HG02610 (cell line): Measurements from ENCODE around the gene SPATA6L.
"Not testable (repeated sequence)": the region's sequence is repeated elsewhere in the genome, so short reads cannot be mapped to it uniquely, and the experiment has no call there.

Experiments
- ATAC-seq: cut with Tn5 transposase; IDR thresholded peaks from one replicate; pipeline ENCODE4 v1.9.1; 2021; ENCODE audit warnings: mild to moderate bottlenecking, moderate library complexity; ENCODE audit not compliant: unreplicated experiment

SPATA6L gene

DNA sequence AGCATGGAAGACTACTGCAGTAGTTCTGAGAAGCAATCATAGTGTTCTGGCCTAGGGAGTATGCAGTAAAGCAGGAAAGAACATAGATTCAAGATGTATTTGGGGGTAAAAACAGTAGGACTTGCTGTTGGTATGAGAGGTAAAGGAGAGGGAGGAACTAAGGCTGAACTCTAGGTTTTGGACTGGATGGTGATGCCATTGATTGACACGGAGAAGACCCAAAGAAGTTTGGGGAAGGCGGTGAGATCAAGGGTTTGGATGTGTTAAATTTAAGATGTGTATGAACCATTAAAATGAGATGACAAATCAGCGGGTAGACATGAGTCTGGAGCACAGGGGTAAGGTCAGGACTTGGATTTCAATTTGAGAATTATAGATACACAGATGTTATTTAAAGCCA lies 11.1 kb upstream of the SPATA6L start:
- ATAC-seq = no peak

DNA sequence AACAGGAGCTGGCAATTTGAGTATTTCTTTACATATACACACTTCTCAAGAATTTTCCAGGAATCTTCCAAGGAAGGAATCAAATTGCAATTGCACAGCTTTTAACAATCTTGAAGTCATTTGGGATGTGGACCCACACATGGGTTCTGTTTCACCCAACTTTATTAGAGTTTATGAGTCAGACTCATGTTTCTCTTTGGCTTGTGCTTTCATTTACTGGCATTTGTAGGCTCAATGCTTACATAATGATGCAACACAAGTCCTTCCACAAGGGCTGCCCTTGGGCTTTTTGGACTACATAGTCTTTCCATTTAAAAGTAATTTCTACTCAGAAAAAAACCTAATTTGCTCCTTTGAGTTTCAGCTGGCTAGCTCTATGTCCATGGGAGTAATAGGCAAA lies 8.5 kb upstream of the SPATA6L start:
- no peak for ATAC-seq

DNA sequence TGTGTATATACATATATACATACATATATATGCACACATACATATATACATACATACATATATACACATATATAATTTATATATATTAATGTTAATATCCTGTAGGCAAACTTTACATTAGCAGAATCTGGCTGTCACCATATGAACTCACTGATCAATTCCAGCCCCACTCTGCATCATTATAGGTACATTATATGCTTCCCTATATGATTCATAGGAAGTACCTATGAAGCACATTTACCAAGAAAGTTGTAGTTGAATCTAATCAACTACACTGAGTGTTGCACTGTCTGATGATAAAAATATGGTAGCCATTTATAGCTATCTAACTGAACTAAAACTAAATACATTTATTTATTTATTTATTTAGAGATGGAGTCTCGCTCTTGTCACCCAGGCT lies 5.5 kb upstream of the SPATA6L start:
- no peak for ATAC-seq

DNA sequence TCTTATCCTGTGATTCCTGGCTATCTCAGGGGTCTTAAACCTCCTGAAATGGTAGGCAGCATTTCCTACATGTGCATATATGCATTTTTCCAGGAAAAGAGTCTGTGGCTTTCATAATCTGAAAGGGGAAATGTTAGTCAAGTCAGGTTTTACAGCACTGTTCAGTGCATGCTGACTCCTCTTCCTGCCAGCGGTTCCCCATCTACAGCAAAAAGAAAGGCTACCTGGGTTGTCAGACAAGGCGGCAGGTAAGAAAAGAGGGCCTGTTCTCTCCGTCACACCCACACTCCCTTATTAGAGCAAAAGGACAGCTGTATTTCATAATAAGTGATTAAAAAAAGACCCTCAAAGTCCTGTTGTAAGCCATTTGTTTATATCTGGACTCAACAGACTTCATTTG lies 4.3 kb upstream of the SPATA6L start:
- no peak for ATAC-seq

DNA sequence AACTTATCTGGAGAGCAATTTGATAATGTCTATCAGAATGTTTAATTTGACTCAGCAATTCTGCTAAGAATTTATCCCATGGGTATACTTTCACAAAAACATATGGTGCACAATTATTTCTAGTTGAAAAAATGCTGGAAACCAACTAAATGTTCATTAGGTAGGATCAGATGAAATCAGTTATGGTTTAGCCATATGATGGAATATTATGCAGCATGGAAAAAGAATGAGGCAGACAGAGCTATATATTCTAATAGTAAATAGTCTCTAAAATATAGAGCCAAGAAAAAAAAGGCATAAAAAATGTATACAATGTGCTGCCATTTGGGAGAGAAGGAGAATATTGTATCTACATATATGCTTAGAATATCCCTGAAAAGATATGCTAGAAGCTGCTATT lies 3.6 kb upstream of the SPATA6L start:
- no peak for ATAC-seq

DNA sequence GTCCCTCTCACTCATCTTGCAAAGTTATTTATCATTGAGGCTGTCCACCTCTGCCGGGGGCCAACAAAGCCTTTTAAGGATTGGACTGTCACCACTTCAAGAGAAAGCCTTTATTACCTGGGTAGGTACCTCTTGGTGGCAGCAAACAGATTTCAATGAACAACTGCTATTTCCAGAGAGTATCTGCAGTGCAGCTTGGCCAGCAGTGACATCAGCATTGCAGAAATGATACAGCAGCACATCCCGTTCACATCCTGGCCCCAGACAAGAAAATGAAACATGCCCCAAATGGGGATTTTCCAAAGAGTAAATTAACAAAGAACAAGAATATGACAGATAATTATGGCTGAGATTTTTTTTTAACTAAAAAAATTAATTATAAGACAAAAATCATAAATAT lies 2.3 kb upstream of the SPATA6L start:
- peak; percentile 38 for ATAC-seq

DNA sequence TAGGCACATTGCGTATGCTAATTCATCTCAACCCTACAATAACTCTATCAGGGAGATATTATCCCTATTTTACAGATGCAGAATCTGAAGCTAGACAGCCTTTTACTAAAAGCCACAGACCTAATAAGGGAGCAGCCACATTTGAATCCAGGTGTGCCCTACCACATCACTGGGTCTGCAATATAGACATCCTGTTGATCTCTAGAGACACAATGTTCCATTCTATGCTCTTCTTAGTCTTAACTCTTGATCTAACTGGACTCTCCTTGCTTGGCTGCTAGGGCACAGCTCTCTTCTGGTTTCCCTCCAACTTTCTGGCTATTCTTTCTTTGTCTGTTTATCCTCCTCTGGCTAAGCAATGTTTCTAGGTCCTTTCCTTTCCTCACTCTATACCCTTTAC lies 1.4 kb upstream of the SPATA6L start:
- no peak for ATAC-seq

DNA sequence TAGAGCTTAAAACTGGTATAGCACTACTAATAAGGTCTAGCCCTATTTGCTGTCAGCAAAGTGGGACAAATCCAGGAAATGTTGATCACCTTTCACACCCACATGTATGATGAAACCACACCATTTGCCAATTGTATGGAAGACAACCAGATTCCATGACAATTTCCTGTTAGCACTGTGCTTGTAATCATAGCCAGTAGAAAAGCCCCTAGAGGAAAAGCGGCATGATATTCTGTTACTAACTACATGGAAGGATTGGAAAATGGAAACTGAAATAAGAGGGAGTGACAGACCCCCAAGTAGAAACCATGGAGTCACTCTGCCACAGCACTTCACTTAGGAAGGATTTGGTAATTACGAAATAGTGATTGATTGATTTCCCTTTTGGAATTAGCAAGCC lies 923 bp downstream of the SPATA6L start:
- ATAC-seq = no peak

DNA sequence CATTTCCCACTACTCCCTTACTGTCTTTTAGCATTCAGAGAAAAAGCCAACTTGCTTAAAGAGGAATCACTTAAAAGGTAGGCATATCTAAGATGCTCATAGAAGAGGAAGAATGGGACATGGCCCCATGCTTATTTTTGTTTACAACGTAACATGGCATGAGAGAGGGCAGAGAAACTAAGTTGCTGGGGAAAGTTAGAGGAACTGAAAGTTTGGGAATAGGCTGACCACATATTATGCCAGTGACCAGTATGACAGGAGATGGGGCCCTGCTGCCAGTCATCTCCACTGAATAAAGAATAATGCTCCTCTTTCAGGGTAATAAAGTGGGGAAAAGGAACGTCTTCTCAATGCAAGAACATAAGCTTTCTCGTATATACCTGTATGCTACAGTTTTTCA lies 2.3 kb downstream of the SPATA6L start:
- no peak for ATAC-seq

DNA sequence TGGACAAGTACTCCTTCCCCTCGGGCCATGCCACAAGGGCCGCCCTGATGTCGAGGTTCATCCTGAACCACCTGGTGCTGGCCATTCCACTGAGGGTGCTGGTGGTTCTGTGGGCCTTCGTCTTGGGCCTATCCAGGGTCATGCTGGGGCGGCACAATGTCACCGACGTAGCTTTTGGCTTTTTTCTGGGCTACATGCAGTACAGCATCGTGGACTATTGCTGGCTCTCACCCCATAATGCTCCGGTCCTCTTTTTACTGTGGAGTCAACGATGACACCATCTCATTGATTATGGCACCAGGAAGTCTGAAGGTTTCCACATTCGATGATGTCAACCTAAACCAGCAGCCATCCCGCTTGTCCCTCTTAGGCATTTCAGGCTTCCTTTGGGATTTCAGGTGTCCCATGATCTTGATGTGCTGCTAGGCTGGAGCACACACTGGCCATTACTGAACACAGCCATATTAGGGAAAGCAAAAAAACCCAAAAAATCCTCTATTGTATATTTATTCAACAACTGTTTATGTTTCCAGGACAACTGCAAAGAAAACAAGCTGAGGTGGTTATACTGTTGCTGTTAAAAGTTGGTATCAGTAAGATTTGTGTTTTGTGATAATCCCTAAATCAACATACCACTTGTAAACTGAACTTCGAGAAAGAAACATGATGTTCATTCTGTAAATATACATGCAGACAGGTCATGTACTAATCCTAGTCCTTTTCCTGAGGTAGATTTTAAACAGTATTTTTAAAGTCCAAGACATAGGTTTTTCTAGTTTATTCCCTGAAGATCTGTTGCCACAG lies 3.1 kb downstream of the SPATA6L start:
- no peak for ATAC-seq

DNA sequence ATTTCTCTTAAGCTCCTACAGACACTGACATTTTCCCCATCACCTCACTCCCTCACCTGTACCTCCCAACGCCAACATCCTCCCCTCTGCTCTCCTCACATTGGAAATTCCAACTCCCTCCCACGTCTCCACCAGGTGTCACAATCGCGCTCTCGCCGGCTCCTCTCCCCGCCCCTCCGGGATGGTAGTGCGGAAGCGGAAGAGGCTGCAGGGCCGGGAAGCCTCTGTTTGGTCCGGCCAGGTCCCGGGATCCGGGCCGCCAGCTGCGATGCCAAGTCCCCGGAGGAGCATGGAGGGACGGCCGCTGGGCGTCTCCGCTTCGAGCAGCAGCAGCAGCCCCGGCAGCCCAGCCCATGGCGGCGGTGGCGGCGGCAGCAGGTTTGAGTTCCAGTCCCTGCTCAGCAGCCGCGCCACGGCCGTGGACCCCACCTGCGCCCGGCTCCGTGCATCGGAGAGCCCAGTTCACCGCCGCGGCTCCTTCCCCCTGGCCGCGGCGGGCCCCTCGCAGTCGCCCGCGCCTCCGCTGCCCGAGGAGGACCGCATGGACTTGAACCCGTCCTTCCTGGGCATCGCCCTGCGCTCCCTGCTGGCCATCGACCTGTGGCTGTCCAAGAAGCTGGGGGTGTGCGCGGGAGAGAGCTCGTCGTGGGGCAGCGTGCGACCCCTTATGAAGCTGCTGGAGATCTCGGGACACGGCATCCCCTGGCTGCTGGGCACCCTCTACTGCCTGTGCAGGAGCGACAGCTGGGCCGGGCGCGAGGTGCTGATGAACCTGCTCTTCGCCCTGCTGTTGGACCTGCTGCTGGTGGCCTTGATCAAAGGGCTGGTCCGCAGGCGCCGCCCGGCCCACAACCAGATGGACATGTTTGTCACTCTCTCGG lies 3.9 kb downstream of the SPATA6L start, which contains the start of gene PLPP6:
PLPP6 (plus strand) TSS at position 187 of the 881 bp plus-strand sequence; CDS start at position 269, 82 bp downstream.
- ATAC-seq = peak; percentile 93

DNA sequence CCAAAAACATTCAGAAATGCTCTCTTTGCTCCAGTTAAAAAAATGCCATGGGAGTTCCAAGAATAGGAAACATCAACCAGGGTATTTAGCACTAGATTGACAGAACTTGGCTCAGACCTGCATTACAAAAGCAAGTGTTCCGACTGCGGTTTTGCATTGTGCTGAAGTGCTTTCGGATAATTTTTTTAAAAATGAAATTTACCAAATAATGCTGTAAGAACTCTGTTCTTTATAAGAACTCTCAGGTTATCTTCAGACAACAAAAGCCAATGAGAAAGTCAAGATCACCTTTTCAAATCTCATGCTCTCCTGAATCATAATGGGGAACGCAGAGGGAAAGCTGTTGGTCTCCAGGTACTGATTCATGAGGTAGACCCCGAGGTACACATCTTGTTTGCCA lies 4.7 kb downstream of the SPATA6L start:
- no peak for ATAC-seq

DNA sequence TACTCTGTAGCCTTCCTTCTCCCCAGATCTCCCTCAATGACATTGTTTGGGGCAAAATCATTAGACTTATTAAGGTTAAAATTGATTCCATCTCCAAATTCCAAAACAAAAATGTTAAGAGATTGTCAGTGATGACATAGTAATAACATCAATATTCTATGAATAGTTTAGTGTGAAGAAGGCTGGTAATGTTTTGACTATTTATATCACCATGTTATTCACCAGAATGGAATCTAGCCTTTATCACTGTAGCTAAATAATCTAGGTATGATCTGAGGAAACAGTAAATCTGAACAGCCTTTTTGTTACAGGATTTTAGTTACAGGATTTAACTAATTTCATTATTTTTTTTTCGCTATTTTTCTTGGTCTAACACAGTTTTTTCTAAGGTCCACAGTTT lies 5.1 kb downstream of the SPATA6L start:
- no peak for ATAC-seq

DNA sequence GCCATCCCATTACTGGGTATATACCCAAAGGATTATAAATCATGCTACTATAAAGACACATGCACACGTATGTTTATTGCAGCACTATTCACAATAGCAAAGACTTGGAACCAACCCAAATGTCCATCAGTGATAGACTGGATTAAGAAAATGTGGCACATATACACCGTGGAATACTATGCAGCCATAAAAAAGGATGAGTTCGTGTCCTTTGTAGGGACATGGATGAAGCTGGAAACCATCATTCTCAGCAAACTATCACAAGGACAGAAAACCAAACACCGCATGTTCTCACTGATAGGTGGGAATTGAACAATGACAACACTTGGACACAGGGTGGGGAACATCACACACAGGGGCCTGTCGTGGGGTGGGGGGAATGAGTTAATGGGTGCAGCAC lies 5.6 kb downstream of the SPATA6L start:
- not testable (repeated sequence) for ATAC-seq

DNA sequence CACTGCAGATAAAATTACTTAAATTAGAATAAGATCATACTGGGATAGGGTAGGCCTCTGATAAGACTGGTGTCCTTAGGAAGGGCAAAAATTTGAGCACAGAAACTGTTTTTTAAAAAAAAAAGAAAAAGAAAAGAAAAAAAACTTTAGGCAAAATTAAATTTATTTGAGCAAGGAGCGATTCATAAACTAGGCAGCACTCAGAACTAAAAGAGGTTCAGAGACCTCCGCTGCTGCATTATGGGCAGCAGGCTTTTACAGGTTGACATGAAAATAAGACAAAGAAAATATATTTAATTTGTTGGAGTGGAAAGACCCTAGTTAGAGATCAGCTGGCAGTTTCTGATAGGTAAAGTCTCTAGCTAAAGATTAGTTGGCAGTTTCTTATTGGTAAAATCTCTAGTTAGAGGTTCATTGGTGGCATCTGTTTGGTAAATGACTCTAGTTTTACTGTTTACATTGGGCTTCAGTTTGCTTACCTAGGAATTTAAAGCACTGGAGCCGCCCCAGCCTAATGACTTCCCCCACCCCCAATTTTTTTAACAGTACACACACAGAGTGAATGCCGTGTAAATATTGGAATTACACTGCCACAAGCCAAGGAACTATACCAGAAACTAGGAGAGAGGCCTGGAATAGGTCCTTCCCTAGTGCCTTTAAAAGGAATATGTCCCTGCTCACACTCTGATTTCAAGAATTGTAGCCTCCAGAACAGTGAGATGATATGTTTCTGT lies 8.7 kb downstream of the SPATA6L start:
- no peak for ATAC-seq

DNA sequence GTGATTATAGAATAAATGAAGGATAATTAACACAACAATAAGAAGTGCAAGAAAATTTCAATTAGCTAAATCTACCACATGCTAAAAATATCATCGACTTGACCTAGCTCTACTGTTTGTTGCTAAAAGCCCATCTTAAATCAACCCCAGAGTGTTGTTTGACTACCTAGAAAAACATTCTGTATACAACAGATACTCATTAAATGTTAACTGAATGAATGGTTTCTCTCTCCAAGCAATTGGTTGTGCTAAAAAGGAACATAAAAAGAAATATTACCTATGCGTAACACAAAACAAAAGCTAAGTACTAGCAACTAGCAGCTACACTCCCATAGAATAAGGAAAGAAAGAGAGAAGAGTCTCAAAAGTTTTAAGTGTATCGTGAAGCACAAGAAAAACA lies 9.7 kb downstream of the SPATA6L start:
- ATAC-seq = no peak

DNA sequence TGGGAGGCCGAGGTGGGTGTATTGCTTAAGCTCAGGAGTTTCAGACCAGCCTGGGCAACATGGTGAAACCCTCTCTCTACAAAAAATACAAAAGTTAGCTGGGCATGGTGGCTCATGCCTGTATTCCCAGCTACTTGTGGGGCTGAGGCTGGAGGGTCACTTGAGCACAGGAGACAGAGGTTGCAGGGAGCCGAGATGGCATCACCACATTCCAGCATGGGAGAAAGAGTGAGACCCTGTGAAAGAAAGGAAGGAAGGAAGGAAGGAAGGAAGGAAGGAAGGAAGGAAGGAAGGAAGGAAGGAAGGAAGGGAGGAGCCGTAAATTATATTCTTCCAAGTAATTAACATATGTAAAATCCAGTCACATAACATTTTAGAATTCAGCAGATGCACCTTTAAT lies 10.1 kb downstream of the SPATA6L start:
- ATAC-seq = not testable (repeated sequence)

DNA sequence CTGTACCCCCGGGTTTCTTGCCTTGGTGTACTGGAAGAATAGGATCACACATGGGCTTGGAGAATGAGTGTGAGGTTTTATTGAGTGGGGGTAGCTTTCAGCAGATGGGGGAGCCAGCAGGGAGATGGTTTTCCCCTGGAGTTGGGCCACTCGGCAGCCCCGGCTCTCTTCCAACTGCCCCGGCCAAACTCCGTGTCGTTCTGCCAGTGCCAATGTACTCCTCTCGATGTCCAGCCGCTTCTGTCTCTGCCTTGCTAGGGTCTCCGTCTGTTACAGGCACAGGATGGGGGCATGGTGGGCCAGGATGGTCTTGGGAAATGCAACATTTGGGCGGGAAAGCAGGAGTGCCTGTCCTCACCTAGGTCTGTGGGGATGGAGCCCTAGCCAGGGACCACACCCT lies 11.7 kb downstream of the SPATA6L start:
- no peak for ATAC-seq

DNA sequence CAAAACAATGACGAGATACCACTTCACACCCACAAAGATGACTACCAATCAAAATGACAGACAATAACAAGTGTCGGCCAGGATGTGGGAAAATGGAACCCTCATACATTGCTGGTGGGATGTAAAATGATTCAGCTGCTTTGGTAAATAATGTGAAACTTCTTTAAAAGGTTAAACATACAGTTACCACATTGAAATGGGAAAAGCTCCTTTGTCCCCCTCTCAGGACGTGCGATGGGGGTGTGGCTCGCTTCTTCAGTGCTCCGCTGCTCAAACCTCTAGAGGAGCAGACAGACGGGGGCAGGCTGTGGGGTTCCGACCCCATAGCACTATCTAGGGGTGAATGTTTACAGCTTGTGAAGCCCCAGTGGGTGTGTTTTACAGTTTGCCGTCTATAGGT lies 12.2 kb downstream of the SPATA6L start:
- no peak for ATAC-seq

DNA sequence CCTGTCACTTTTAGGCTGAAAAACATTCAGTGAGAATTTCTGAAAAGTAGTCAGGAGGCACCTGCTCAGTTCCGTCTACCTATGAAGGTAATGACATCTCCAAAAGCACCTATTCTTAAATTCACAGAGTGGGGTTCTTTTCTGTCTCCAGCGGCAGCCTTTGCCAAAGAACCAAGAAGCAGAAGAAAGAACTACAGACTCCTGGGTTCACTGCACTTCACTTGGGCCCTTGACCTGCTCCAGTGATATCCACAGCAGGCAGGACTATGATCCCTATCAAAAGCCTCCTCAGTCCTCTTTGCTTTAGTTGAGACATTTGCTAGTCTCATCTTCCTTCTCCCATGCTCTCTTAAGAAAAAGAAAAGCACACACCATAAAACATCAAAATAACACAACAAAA lies 23.9 kb downstream of the SPATA6L start:
- no peak for ATAC-seq

DNA sequence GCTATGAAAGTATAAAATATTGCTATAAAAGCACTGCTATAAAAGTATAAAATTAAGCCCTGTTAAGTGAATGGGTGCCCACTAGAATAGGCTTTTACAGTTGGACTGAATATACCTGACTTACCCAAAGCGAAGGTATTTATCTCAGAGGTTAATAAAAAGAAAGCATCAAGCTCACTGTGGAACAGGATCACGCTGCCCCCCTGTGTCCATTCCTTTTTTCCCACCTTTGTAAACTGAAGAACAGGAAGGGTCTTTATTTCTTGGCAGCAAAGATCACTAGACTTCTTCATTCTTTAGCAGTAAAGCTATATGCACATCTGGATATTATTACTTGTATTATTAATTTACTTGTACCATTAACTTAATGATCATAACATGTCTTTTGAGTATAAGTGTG lies 26.3 kb downstream of the SPATA6L start:
- ATAC-seq = no peak
